HEK293 (cell line): ENCODE measurements around the gene CCSER2.

ENCODE experiments used
- CTCF ChIP-seq: fragments of 450-650 bp; formaldehyde crosslinking; IDR thresholded peaks from 2 replicates; pipeline ENCODE4 v1.5.1; 2016; ENCODE audit warnings: missing biosample characterization, missing genetic modification characterization
- FEZF1 ChIP-seq: fragments of 450-650 bp; formaldehyde crosslinking; IDR thresholded peaks from 2 replicates; pipeline ENCODE4 v1.5.1; 2016; ENCODE audit warnings: missing biosample characterization, missing genetic modification characterization
- GLIS1 ChIP-seq: fragments of 450-650 bp; formaldehyde crosslinking; IDR thresholded peaks from 2 replicates; pipeline ENCODE4 v1.5.1; 2016; ENCODE audit warnings: missing biosample characterization, missing genetic modification characterization
- KLF17 ChIP-seq: fragments of 450-650 bp; formaldehyde crosslinking; IDR thresholded peaks from 2 replicates; pipeline ENCODE4 v1.5.1; 2016; ENCODE audit warnings: missing biosample characterization, missing genetic modification characterization
- OSR2 ChIP-seq: fragments of 450-650 bp; formaldehyde crosslinking; IDR thresholded peaks from 2 replicates; pipeline ENCODE4 v1.5.1; 2016; ENCODE audit warnings: missing biosample characterization, missing genetic modification characterization
- ZFP69B ChIP-seq: fragments of 450-650 bp; formaldehyde crosslinking; IDR thresholded peaks from 2 replicates; pipeline ENCODE4 v1.5.1; 2016; ENCODE audit warnings: missing biosample characterization, missing genetic modification characterization
- ZNF174 ChIP-seq: fragments of 450-650 bp; formaldehyde crosslinking; IDR thresholded peaks from 2 replicates; pipeline ENCODE4 v1.5.0; 2017; ENCODE audit warnings: missing biosample characterization, mild to moderate bottlenecking, missing genetic modification characterization
- ZNF223 ChIP-seq: fragments of 450-650 bp; formaldehyde crosslinking; IDR thresholded peaks from 2 replicates; pipeline ENCODE4 v1.5.1; 2016; ENCODE audit warnings: missing biosample characterization, missing genetic modification characterization
- ZNF324 ChIP-seq: fragments of 450-650 bp; formaldehyde crosslinking; IDR thresholded peaks from 2 replicates; pipeline ENCODE4 v1.5.1; 2016; ENCODE audit warnings: missing biosample characterization, missing genetic modification characterization
- ZNF416 ChIP-seq: fragments of 450-650 bp; formaldehyde crosslinking; IDR thresholded peaks from 2 replicates; pipeline ENCODE4 v1.5.1; 2016; ENCODE audit warnings: missing biosample characterization, missing genetic modification characterization
- ZNF530 ChIP-seq: fragments of 450-650 bp; formaldehyde crosslinking; IDR thresholded peaks from 2 replicates; pipeline ENCODE4 v1.5.1; 2016; ENCODE audit warnings: low read depth, missing biosample characterization, missing genetic modification characterization
- ZNF596 ChIP-seq: fragments of 450-650 bp; IDR thresholded peaks from 2 replicates; pipeline ENCODE4 v1.5.0; 2018; ENCODE audit warnings: missing biosample characterization, mild to moderate bottlenecking, missing genetic modification characterization, moderate library complexity
- ZXDB ChIP-seq: fragments of 450-650 bp; formaldehyde crosslinking; IDR thresholded peaks from 2 replicates; pipeline ENCODE4 v1.5.1; 2016; ENCODE audit warnings: missing biosample characterization, missing genetic modification characterization
- TF ChIP-seq, protein P1 (sequence below): fragments of 450-650 bp; formaldehyde crosslinking; IDR thresholded peaks from 2 replicates; pipeline ENCODE4 v1.5.1; 2017; ENCODE audit warnings: missing biosample characterization, missing genetic modification characterization
- TF ChIP-seq, protein P2 (sequence below): fragments of 450-650 bp; formaldehyde crosslinking; IDR thresholded peaks from 2 replicates; pipeline ENCODE4 v1.5.1; 2016; ENCODE audit warnings: missing biosample characterization, missing genetic modification characterization
- TF ChIP-seq, protein P3 (sequence below): fragments of 450-650 bp; formaldehyde crosslinking; IDR thresholded peaks from 2 replicates; pipeline ENCODE4 v1.5.1; 2016; ENCODE audit warnings: missing biosample characterization, missing genetic modification characterization, borderline replicate concordance
- TF ChIP-seq, protein P4 (sequence below): fragments of 450-650 bp; formaldehyde crosslinking; IDR thresholded peaks from 2 replicates; pipeline ENCODE4 v1.5.1; 2017; ENCODE audit warnings: missing biosample characterization, mild to moderate bottlenecking, missing genetic modification characterization, moderate library complexity

The CCSER2 gene

DNA sequence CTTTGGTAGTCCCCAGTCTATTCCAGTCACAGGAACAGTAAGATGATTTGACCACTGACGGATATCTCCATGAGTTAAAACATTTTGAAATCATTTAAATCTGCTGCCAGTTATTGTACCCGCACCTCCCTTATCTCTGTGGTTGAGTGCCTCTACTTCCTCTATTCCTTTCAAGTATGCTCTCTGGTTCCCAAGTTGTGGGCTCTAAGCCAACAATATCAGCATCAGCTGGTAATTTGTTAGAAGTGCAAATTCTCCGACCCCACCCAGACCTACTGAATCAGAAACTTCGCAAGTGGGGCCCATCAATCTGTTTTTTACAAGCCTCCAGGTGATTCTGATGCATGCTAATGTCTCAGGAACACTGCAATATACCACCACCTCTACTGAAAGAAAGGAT, 235.5 kb downstream of the CCSER2 start (continued):
- TF ChIP-seq CTCF (tag by site-specific recombination) (no peak), ZNF530 (tag by site-specific recombination) (no peak), ZNF223 (tag by site-specific recombination) (peak; percentile 60; the same call in 1 of the 2 replicates), KLF17 (tag by site-specific recombination) (no peak), ZNF324 (tag by site-specific recombination) (no peak), FEZF1 (tag by site-specific recombination) (peak; percentile 49; the same call in 1 of the 2 replicates), ZXDB (tag by site-specific recombination) (peak; percentile 47; the same call in 1 of the 2 replicates), ZNF596 (tag by site-specific recombination) (no peak), ZFP69B (tag by site-specific recombination) (peak; percentile 52; the same call in 1 of the 2 replicates), GLIS1 (tag by site-specific recombination) (peak; percentile 91), OSR2 (tag by site-specific recombination) (peak; percentile 75), ZNF416 (tag by site-specific recombination) (no peak), ZNF174 (tag by site-specific recombination) (no peak)
- TF ChIP-seq, protein P1, sequence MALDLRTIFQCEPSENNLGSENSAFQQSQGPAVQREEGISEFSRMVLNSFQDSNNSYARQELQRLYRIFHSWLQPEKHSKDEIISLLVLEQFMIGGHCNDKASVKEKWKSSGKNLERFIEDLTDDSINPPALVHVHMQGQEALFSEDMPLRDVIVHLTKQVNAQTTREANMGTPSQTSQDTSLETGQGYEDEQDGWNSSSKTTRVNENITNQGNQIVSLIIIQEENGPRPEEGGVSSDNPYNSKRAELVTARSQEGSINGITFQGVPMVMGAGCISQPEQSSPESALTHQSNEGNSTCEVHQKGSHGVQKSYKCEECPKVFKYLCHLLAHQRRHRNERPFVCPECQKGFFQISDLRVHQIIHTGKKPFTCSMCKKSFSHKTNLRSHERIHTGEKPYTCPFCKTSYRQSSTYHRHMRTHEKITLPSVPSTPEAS (tag by site-specific recombination), result no peak
- TF ChIP-seq, protein P2, sequence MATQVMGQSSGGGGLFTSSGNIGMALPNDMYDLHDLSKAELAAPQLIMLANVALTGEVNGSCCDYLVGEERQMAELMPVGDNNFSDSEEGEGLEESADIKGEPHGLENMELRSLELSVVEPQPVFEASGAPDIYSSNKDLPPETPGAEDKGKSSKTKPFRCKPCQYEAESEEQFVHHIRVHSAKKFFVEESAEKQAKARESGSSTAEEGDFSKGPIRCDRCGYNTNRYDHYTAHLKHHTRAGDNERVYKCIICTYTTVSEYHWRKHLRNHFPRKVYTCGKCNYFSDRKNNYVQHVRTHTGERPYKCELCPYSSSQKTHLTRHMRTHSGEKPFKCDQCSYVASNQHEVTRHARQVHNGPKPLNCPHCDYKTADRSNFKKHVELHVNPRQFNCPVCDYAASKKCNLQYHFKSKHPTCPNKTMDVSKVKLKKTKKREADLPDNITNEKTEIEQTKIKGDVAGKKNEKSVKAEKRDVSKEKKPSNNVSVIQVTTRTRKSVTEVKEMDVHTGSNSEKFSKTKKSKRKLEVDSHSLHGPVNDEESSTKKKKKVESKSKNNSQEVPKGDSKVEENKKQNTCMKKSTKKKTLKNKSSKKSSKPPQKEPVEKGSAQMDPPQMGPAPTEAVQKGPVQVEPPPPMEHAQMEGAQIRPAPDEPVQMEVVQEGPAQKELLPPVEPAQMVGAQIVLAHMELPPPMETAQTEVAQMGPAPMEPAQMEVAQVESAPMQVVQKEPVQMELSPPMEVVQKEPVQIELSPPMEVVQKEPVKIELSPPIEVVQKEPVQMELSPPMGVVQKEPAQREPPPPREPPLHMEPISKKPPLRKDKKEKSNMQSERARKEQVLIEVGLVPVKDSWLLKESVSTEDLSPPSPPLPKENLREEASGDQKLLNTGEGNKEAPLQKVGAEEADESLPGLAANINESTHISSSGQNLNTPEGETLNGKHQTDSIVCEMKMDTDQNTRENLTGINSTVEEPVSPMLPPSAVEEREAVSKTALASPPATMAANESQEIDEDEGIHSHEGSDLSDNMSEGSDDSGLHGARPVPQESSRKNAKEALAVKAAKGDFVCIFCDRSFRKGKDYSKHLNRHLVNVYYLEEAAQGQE (tag by site-specific recombination), result no peak
- TF ChIP-seq, protein P3, sequence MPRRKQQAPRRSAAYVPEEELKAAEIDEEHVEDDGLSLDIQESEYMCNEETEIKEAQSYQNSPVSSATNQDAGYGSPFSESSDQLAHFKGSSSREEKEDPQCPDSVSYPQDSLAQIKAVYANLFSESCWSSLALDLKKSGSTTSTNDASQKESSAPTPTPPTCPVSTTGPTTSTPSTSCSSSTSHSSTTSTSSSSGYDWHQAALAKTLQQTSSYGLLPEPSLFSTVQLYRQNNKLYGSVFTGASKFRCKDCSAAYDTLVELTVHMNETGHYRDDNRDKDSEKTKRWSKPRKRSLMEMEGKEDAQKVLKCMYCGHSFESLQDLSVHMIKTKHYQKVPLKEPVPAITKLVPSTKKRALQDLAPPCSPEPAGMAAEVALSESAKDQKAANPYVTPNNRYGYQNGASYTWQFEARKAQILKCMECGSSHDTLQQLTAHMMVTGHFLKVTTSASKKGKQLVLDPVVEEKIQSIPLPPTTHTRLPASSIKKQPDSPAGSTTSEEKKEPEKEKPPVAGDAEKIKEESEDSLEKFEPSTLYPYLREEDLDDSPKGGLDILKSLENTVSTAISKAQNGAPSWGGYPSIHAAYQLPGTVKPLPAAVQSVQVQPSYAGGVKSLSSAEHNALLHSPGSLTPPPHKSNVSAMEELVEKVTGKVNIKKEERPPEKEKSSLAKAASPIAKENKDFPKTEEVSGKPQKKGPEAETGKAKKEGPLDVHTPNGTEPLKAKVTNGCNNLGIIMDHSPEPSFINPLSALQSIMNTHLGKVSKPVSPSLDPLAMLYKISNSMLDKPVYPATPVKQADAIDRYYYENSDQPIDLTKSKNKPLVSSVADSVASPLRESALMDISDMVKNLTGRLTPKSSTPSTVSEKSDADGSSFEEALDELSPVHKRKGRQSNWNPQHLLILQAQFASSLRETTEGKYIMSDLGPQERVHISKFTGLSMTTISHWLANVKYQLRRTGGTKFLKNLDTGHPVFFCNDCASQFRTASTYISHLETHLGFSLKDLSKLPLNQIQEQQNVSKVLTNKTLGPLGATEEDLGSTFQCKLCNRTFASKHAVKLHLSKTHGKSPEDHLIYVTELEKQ (tag by site-specific recombination), result no peak
- TF ChIP-seq, protein P4, sequence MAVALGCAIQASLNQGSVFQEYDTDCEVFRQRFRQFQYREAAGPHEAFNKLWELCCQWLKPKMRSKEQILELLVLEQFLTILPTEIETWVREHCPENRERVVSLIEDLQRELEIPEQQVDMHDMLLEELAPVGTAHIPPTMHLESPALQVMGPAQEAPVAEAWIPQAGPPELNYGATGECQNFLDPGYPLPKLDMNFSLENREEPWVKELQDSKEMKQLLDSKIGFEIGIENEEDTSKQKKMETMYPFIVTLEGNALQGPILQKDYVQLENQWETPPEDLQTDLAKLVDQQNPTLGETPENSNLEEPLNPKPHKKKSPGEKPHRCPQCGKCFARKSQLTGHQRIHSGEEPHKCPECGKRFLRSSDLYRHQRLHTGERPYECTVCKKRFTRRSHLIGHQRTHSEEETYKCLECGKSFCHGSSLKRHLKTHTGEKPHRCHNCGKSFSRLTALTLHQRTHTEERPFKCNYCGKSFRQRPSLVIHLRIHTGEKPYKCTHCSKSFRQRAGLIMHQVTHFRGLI (tag by site-specific recombination), result no peak
